GM12801 (cell line): ENCODE data around the gene CREB1.

Experiments
- TF ChIP-seq, protein P1 (sequence below): IDR thresholded peaks from one replicate; pipeline ENCODE4 v1.5.1; 2011; ENCODE audit warnings: control low read depth; ENCODE audit not compliant: insufficient read length; ENCODE audit errors: extremely low read depth

The CREB1 gene

DNA sequence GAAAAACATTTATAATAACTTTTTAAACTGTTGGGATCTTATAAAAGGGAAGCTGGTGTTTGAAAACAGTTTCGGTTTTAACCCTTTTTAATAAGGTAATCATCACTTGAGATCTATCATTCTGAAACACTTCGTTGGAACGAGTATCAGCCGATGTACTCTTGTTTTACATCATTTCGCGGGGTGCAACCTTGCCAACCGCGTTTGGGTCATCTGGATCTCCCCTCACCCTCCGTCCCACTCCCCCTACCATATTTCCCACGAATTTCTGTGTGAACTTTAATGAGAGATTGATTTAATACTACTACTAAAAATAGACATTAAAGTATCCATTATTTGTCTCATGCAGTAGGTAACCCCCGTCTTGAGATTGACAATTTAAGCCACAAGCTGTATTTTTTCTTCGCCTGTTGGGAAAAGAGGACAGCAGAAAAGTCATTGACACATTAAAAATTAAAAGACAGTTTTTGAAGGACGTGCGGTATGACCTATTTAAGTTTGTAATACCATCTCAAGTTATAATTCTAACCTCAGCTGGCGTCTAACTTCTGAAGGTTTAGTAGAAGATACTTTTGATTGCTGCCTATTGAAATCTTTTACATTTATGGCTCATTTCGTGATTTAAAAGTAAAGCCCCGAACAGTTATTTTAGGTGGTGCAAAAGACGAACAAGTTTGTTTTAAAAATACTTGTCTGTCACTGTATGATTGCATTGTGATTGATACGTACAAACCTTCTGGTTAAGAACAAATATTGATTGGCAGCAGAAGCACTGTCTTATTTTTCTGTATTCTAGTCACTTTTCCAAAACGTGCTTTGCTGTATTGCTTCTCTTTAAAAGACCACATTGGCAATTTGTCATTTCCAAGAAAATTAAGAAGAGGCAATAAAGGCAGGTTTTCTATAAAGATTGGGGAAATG, 1.5 kb downstream of the CREB1 start:
- TF ChIP-seq, protein P1, sequence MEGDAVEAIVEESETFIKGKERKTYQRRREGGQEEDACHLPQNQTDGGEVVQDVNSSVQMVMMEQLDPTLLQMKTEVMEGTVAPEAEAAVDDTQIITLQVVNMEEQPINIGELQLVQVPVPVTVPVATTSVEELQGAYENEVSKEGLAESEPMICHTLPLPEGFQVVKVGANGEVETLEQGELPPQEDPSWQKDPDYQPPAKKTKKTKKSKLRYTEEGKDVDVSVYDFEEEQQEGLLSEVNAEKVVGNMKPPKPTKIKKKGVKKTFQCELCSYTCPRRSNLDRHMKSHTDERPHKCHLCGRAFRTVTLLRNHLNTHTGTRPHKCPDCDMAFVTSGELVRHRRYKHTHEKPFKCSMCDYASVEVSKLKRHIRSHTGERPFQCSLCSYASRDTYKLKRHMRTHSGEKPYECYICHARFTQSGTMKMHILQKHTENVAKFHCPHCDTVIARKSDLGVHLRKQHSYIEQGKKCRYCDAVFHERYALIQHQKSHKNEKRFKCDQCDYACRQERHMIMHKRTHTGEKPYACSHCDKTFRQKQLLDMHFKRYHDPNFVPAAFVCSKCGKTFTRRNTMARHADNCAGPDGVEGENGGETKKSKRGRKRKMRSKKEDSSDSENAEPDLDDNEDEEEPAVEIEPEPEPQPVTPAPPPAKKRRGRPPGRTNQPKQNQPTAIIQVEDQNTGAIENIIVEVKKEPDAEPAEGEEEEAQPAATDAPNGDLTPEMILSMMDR: no peak

DNA sequence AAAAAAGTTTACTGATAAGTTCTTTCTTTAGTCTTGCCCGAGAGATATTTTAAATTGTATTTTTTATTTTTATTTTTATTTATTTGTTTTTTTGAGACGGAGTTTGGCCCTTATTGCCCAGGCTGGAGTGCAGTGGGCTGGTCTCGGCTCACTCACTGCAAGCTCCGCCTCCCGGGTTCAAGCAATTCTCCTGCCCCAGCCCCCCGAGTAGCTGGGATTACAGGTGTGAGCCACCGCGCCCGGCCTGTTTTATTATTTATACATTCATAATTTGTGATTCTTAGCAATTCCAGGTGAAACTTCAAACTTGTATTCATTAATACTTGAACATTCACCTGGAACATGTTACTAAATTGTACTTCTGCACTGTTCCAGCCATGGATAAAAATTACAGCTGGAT, 2.9 kb downstream of the CREB1 start:
- TF ChIP-seq, protein P1: no peak

- TF ChIP-seq, protein P1: no peak
These were observed 3.8 kb downstream of the CREB1 start for GRCh38 chr2:207533461-207534008.

GRCh38 chr2:207534417-207534816, 4.7 kb downstream of the CREB1 start:
- TF ChIP-seq, protein P1: no peak

GRCh38 chr2:207539470-207539869, 9.7 kb downstream of the CREB1 start:
- TF ChIP-seq, protein P1: no peak

DNA sequence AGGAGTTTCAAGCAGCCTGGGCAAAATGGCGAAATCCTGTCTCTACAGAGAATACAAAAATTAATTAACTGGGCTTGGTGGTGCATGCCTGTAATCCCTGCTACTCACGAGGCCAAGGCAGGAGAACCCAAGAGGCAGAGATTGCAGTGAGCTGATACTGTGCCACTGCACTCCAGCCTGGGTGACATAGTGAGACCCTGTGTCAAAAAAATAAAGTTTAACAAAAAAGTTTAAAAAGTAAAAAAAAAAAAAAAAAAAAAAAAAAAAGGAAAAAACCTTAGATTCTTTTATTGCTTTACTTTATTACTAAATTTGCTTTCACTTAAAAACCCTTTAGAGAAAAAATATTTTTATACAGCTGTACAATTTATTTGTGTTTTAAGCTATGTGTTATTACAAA, 10.7 kb downstream of the CREB1 start:
- TF ChIP-seq, protein P1: no peak

DNA sequence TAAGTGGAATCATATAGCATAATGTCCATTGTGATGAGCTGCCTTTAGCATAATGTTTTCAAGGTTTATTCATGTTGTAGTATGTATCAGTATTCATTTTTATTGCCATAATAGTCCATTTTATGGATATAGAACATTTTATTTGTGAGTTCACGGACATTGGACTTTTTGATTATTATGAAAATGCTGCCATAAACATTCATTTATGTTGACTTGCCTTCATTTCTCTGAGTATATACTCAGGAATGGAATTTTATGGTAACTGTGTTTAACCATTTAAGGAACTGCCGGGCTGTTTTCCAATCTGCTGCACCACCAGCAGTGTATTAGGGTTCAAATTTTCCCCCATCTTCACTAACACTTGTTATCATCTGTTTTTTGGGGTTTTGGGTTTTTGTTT, 12.2 kb downstream of the CREB1 start:
- TF ChIP-seq, protein P1: no peak
